COLO829 (cell line): ENCODE results near the gene PDE6B.
A peak's percentile ranks its signal among the peaks of the same experiment; 100 is the strongest.
"Not testable (repeated sequence)": the region's sequence is repeated elsewhere in the genome, so short reads cannot be mapped to it uniquely, and the experiment has no call there.

Experiments used
- DNase-seq: peaks from one replicate; pipeline ENCODE4 v3.0.0; 2012; ENCODE audit warnings: low spot score

PDE6B gene

GRCh38 chr4:683247-683897, 58.0 kb downstream of the PDE6B start:
- no peak for DNase-seq

DNA sequence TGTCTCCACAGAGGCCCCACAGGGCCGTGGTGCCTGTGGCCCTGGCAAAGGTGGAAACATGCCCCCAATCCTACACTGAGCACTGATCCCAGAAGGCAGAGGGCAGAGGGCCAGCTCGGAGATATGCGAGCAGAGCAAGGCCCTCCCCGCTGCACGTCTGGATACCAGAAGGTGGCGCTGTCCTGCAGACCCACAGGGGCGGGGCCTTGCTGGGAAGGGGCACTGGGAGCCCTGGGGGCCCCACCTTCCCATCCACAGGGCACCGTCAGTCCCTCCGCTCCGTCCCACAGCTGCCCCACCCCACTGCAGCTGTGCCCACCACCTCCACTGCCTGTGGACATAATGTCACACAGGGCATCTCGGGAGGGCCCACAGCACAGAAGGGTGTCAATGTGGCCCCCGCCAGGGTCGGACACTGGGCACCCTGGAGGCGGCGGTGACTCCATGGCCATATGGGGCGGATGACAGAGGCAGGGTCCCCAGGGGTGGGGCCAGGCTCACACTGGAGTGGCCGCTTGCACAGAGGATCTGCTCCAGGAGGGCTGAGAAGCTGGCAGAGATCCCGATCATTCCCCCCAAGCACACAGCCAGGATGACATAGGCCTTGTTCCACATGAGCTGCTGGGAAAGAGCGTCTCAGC, 58.7 kb downstream of the PDE6B start:
- no peak for DNase-seq

DNA sequence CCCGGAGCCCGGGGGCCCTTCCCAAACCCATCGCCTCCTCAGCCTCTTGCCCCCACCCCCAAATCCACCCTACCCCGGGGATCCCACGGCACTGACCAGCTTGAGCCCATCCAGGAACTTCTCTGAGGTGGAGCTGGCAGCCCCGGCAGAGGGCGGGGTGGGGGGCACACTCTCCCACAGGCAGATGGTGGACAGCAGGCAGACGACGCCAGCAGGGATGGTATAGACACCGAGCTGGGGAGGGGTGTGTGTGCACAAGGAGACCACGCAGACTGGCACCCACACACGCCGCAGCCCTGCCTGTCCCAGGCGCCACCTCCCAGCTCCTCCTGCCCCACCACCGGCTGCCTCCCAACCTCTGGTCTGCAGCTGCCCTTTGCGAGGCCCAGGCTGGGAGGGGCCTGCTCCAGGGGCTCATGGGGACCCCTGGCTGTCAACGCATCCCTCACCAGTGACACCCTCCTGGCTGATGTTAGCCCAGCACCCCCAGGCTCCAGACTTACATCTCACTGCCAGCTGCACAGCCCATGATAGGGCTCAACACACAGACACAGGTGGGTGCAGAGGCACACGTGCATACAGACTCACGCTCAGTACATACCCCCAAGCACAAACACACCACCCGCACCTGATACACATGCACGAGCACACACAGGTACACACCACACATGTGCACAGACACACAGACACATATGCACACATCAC, 59.4 kb downstream of the PDE6B start:
- DNase-seq, result no peak

DNA sequence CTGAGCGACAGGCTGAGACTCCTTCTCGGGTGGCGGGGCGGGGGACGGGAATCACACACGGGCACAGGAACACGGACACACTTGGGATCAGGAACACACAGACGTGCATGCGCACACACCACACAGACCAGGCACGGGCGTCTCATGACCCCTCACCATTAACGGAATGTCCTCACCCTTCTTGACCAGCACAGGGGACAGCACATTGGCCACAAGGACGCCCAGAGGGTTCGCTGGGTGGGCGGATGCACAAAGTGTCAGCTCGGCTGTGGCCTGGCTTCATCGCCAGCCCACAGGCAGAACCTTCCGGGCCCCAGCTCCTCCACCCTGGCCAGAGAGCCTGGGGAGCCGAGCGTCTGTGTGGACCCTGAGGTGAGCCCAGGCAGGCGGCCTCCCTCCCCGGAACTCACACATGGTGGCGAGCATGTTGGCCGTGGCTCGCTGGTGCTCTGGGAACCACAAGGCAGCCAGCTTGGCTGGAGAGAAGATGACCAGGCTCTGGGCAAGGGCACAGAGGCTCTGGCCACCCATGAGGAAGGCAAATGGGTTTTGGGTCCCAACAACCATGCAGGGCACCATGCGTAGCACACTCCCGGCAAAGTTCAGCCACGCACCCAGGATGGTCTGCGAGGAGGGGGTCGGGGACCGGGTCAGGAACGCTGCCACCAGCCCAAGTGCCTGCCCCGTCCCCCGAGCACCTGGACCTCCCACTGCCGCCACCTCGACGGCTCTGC, 60.5 kb downstream of the PDE6B start:
- no peak for DNase-seq

GRCh38 chr4:686413-687040, 61.2 kb downstream of the PDE6B start:
- DNase-seq, result no peak

- peak; percentile 79 for DNase-seq
These were observed 61.9 kb downstream of the PDE6B start for GRCh38 chr4:687048-687970.

GRCh38 chr4:687971-688853, 62.8 kb downstream of the PDE6B start:
- no peak for DNase-seq

DNA sequence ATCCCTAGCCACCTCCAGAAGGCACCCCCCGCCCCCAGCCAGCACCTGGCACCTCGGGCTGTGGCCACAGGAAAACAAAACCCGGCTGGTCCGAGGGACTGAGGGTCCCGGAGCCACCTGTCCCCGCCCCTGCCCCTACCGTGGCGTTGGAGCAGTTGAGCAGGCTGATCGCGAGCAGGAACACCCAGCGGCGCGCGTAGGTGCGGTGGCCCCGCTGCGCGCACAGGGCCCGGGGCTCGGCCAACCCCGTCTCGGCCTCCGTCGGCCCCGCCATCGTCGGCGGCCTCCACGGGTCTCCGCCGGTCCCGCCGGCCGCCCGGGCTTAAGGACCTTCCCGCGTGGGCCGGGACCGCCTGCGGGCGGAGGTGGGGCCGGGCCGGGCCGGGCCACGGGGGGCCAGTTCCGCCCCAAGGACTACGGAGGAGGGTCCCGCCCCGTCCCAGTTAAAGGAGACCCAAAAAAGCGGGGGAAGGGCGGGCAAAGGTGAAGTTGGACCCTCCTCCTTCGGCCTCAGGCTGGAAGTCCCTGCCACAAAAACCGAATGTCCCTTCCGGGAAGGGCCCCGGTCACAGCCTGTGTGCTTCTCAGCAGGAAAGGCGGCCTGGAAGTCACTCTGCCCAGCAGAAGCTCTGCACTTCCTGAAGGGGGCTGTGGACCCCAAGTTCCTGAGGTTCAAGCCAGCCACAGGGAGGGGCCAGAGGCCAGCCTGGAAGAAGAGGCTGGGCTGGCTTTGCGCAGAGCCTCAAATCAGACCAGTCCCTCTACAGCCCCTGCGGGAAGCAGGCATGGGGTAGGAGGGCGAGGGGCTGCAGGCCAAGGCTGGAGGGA, 63.7 kb downstream of the PDE6B start, which contains the start of gene SLC49A3:
SLC49A3 (minus strand) TSS at position 298 of the 828 bp plus-strand sequence; CDS start at position 274, 24 bp downstream.
- DNase-seq, result no peak

DNA sequence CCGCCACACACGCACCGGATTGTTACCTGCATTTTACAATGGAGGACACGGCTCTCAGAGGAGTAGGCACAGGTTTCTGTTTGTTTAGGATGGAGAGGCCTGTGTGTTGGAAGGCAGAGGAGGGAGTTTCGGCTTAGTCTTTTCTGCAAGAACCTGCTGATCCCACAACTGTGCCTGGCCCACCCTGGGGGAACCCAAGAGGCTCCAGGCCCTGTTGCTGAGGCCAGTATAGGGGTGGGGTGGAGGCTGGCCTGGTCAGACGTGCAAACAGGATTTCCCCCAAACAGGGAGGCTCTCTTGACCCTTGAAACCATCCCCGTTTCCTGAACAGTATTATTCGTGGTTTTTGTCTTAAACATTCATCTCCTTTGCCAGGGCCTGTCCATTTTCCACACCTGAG, 64.3 kb downstream of the PDE6B start:
- DNase-seq, result no peak

DNA sequence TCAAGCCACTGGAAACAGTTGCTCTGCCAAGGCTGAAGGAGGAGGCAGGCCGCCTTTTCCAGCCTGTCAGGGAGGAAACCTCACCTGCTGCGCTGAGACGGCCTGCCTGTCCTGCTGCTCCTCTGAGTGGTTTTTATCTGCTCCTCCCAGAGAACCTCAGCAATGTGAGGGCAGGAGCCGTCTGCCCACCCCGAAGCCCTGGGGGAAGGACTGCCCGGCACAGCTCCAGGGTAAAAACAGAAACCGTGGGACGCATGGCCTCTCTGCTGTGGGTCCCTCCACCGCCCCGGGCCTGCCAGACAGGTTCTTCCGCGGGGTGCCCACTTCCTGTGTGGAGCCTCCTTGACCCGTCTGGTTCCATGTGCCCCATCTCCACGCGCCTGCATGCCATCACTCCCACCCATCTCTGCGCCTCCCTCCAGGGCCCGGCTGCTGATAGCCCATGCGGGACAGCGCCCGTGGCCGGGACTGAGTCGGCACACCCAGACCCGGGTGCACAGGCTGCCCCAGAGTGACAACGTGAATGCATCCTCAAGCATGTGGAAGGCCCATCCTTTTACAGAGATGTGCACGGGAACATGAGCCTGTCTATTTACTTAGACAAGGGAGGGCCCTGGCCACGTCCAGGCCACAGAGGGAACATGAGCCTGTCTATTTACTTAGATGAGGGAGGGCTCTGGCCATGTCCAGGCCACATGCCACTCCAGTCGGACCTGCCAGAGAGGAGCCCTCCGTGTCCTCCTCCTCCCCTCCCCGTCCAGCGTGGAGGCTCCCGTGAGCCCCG, 67.6 kb downstream of the PDE6B start:
- DNase-seq, result no peak

GRCh38 chr4:694341-694940, 69.1 kb downstream of the PDE6B start:
- DNase-seq, result not testable (repeated sequence)

DNA sequence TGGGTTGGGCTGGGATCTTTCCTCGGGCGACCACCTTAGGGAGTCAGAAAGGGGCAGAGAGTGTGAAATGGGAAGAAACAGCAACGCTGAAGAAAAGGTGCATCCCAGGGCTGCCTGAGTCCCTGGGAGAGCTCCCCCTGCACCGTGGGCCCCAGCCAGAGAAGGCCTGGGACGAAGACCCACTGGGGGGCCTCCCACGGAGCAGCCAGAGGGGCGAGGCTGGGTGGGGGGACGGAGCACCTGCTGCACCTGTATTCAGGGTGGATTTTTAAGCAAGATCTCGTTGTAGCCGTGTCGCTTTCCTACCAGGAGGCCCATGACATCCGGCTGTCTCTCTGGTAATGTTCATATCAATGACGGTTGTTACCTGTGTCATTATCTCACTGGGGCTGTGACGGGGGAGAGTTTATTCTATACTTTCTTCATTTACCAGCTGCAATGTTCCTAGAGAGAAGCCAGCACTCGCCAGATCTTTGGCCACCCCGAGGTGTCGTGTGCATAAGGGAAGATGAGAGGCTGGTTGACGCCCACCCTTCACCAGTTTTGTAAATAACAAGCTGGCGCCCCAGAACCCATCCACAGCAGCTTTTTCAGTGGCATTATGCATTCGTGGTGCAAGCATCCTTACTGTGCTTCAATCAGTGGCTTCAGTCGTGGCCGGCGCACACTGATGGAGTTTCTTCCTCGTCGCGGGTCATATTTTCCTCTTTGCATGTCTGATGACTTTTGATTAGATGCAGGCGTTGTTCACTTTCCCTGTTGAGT, 74.6 kb downstream of the PDE6B start:
- DNase-seq, result no peak

DNA sequence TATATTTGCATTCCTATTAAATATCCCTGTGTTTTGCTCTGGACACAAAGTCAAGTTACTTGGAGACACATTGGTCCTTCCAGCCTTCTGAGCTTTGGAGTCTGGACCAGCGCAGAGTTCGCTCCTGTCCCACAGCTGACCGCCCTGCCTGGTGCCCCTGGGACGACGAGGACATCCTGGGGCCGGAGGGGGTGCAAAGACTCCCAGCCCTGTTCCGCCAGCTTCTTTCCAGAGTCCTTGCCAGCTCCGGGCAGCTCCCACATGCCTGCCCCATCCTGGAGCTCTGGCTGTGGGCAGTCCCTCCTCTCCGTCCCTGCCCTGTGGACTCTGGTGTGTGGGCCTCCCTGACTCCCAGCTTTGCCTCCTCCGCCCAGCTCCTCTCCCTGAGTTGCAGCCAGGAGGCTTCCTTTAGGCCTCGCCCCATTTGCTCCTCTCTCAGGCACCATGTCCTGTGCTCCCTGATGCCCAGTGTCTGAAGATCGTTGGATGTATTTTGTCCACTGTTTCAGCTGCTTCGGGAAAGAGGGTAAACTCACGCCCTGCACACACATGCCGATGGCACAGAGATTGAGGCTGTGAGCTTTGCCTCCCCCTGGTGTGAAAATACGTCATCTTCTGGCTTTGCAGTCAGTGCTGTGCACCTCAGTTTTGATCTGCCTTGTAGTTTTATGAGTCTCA, 75.4 kb downstream of the PDE6B start:
- DNase-seq, result no peak

DNA sequence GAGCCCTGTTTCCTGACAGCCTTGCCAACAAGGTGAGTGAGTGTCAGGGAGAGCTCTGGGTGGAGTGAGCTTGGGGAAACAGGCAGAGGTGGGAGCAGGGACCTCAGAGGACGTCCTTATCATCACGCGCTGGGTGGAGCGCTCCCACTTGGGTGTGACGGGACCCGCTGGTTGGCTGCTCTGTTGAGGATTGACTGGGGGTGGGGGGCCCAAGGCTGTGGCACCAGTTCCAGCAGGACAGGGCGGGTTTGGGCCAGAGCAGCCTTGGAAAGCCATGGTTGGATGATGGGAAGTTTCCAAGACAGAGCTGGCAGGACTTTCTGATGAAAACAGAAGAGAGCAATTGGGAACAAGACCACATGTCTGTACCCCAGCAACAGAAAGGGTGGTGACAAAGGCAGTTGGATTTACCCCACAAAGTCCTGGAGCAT, 77.3 kb downstream of the PDE6B start:
- DNase-seq, result no peak

- no peak for DNase-seq
These were observed 78.2 kb downstream of the PDE6B start for GRCh38 chr4:703336-704197.
